Occipital lobe (tissue), 2 donors: ENCODE results near the gene CARMIL1. TPM values are rescaled to one million over a fixed set of nuclear protein-coding genes. Genes with fewer than 3 reads are reported as not detected.
A peak's percentile ranks its signal among the peaks of the same experiment; 100 is the strongest.
"Not testable (repeated sequence)": the region's sequence is repeated elsewhere in the genome, so short reads cannot be mapped to it uniquely, and the experiment has no call there.

Experiments used
- DNase-seq: peaks from one replicate; lab custom pipeline; 2025; lab: John Stamatoyannopoulos, UW
- total RNA-seq: library from RNA; depleted of rRNA; stranded (reverse); fragments of >200 nt; gene quantifications from one replicate; pipeline ENCODE4 v1.2.3, GENCODE V29; 2014

Gene CARMIL1
- total RNA-seq, 1 donor from 2014 or later = 30.4 TPM

DNA sequence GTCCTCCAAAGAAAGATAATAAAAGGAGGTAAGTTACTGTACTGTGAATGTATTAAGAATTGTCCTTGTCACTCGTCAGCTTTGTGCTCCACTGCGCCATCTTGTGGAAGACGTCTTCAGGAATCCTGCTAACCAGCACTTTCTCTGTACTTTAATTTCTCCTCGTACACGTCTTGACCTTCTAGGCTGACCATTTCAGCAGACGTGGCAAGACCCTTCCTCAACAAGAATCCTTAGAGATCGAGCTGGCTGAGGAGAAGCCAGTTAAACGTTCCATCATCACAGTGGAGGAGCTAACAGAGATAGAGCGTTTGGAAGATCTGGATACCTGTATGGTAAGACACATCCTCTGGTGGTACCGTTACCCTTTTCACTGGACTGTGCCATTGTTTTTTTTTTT is 277.3 kb downstream of the CARMIL1 start:
- DNase-seq = peak; percentile 56

DNA sequence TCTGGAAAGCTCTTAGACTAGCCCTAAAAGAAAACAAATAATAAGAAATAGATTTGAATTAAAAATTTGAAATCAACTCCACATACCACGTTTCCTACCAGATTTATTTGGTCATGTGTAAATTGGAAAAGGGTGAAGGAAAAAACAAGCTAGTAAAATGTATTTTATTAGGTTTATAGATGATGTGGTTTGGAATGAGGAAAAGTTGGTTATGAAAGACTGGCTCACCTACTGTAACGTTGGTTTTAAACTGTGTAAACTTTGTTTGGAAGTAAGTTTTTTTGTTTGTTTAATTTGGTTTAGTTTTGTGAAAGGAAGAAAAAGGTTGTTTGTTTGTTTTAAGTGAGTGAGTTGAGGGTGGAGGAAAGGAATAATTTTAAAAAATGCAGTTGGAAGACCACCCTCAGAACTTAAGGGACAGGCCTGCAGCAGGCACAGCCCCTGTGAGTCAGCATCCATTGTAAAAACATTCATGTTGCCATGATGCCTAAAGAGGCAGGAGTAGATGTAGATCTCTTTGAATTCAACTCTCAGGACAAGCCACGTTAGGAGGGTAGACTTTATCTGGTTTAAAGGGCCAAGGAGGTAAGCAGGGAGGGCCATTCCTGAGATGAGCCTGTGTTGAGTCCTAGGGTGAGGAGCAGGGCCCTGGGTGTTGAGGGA is 279.1 kb downstream of the CARMIL1 start:
- no peak for DNase-seq

DNA sequence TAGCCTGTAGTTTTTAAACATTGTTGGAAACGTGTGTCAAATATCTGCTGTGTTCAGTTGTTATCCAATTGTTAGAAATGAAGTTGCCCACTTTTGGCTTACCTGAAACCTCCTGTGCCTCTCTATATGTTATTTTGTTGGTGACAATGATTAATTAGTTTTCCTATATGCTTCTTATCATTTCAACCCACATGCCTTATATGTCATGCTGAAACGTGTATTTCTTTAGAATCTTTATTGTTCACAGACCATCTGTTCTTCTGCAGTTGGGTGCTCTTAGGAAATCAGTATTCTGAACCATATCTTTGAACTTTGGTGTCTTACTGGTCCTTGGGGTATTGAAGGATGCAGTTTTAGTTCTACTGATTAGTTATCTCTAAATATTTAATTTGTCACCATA is 281.7 kb downstream of the CARMIL1 start:
- no peak for DNase-seq

DNA sequence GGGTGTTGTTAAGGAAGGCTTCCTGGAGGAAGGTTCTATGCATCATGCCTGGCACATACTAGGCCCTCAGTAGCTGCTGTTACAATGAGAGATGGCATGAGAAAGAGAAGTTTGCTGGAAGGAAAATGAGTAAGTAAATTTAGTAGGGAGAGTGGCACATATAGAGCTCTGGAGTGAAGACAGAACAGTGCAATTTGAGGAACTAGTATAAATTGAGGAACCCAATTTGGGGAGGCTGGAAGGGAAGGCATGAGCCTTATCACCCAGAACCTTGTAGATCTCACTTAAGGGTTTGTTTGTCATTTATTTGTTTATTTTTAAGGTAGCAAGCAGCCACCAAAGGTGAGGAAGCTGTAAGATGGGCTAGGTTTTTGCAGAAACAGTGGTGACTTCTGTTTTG is 285.8 kb downstream of the CARMIL1 start:
- DNase-seq = no peak

DNA sequence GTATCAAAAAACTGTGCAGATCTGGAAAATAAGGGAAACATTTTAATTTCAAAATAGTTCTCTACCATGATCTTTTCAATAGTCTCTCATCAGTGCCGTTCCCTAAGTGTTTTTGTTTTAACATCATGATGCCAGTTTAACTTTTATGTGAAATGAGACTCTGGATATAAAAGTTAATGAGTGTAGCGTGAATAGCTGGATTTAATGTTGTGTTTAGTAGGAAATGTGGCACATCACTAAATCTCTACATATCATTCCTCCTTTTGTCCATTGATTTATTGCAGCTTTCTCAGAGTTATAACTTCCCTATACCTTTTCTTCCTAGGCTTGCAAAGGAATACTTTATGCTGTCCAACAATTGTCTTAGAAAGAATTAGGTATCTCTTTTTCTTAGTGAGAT is 291.4 kb downstream of the CARMIL1 start:
- no peak for DNase-seq

DNA sequence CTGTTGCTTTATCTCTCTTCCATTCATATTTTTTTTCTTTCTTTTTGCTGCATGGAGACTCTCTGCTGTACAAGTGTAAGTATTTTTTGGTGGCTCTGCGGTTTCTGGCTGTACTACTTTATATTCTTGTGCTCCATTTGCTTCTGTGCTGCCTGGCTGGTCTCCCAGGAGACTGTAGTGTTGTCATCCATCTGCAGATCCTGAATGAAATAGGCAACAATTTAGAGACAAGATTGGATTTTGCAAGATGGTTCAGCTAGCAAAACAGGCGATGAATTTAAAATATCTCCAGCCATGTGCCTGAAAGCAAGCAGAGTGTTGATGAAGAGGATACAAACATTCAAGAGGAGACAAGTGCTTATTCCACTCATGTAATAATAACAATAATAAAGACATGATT is 297.7 kb downstream of the CARMIL1 start:
- DNase-seq = peak; percentile 36

DNA sequence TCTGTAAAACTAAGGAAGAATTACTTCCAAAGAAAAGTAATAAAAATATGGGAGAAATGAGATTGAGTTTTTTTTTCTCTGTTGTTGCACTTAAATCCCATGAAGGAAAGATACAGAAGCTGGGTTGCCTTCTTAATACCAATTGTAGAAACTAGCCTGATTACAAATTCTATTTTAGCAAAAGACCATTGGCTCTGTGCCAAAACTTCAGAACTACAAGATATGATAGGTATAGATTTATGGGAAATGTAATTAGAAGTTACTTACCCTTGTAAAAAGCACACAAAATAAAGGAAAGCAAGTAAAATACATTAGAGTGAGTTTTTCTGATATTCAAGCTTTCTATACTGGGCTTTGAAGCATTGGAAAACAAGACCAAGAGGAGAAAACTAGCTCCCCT is 299.4 kb downstream of the CARMIL1 start:
- DNase-seq = no peak

DNA sequence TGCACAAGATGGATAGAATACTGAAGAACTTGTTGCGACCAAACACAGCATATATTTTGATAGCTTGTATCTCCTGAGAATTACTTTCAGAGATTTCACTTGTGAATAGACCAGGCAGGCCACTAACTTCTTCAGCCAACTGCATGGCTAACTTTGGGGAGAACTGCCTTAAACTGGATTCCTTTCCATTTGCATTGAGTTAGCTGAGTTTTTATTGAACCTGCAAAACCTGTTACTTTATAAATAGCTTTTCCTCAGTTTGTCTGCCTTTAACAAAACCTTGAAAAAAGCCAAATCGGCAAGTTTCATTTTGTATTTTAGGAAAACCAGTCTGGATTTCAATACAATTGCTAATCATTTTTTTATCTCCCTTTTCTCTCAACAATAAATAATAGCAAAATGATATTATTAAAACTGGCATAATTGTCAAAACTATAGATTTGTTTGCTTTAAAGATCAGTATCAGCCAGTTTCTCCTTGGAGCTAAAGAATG is 300.3 kb downstream of the CARMIL1 start:
- DNase-seq = no peak

DNA sequence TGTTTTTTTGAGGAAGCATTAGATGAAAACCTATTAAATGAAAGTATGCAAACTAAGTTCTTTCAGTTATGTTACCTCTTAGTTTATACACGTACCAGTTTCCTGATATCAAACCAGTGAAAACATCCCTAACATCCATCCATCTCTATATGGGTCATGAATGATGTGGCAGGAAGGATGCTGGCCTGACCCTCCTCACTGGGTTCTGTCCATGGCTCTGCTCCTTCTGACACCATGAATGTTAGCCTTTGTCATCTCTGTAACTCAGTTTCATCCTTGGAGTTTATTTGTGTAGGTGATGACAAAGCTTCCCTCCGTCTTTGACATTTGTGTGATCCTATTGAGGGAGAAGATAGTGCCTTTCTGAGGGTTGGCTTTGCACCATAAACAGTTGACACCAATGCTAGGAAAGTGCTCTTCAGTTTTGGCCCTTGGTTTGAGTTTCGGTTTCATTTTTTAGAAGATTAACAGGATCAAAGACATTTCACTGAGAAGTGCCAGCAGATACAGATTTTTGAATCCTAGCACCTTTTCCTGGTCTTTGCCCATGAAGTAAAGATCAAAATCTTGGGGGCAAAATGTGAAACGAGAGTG is 300.8 kb downstream of the CARMIL1 start:
- no peak for DNase-seq

DNA sequence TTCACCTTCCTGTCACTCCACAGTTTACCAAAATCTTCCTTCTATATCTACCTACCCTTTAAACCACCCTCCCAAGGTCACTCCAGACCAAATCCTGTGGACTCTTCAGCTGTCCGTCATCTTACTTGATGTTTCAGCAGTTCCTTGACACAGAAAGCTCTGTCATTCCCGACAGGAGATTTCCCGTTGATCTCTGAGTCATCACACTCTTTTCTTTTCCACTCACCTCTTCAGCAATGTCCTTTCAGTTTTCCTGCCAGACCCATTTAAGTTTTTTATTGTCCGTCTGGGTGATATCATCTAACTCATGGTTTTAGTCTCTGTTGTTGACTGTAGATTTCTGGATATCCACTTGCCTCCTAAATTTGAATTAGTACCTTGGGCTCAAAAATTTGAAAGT is 302.9 kb downstream of the CARMIL1 start:
- no peak for DNase-seq

DNA sequence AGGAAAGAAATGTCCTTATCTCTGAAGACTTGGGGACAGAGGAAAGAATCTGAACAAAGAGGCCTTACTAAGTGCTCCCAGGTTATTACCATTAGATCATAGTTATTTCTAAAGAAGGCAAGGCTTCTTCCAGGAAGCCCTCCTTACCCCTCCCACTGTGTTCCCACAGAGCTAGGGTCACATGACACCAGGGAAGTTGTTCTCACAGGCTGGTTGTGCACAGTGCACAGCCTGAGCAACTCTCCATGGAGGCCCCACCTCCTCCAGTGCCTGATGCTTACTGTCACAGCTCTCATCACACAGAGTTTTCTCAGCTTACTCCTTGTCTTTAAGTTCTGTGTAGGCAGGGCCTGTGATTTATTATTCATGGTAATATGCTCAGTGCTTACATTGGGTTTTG is 303.9 kb downstream of the CARMIL1 start:
- DNase-seq = no peak

DNA sequence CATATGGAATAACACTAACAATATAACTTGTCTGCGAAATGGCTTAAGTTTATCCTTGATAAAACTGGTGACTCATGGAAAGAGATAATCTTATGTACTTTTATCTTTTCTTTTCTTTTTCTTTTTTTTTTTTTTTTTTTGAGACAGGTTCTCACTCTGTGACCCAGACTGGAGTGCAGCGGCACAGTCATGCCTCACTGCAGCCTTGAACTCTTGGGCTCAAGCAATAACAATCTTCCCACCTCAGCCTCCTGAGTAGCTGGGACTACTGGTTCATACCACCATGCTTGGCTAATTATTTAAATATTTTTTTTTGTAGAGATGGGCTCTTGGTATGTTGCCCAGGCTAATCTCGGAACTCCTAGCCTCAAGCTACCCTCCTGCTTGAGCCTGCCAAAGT is 304.7 kb downstream of the CARMIL1 start:
- no peak for DNase-seq

DNA sequence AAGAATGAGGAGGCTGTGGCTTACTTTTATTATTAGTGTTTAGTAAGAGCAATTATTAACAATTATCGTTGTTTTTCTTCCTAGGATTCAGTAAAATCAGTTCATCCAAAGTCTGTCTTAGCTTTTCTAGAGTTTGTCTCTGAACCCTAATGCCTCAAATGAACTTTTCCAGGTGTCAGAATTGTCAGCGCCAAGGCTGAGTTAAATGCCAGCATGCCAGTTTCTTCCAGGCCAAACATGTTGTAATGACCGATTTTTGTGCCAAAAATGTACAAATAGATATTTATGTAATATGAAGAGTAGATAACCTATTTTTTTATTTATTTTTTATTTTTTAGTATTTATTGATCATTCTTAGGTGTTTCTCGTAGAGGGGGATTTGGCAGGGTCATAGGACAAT is 306.1 kb downstream of the CARMIL1 start:
- no peak for DNase-seq

DNA sequence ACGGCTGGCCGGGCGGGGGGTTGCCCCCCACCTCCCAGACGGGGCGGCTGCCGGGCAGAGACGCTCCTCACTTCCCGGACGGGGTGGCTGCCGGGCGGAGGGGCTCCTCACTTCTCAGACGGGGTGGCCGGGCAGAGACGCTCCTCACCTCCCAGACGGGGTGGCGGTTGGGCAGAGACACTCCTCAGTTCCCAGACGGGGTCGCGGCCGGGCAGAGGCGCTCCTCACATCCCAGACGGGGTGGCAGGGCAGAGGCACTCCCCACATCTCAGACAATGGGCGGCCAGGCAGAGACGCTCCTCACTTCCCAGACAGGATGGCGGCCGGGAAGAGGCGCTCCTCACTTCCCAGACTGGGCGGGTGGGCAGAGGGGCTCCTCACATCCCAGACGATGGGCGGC is 306.9 kb downstream of the CARMIL1 start:
- not testable (repeated sequence) for DNase-seq

DNA sequence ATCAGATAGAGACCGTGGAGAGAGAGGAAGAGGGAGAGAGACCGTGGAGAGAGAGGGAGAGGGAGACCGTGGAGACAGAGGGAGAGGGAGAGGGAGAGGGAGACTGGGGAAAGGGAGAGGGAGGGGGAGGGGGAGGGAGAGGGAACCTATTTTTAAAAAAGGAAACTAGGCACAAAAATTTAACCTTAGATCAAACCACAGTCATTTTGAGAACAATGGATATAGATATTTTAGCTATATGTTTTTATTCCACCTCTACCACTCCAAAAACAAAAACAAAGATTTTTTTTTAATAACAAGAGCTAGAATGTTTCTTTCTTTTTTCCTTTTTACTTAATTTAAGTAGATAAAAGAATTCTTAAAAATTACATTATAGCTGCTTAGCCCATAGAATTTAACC is 307.8 kb downstream of the CARMIL1 start:
- DNase-seq = no peak

DNA sequence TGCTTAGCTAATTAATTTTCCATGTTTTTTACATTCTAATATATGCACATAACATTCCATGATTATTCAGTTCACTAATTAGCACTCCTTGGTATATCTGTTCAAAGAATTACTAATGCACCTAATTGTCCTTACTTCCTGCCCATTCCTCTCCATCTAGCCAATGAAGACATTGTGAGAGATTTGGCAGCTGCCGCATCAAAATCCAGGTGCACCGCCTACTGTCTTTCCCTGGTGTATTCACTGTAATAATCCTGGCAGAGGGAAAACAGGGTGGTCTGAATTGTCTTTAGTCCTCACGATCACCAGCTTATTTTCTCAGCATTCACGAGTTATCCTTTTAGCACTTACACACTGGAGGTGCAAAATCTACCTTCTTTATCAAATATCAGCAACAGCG is 311.8 kb downstream of the CARMIL1 start:
- DNase-seq = no peak

DNA sequence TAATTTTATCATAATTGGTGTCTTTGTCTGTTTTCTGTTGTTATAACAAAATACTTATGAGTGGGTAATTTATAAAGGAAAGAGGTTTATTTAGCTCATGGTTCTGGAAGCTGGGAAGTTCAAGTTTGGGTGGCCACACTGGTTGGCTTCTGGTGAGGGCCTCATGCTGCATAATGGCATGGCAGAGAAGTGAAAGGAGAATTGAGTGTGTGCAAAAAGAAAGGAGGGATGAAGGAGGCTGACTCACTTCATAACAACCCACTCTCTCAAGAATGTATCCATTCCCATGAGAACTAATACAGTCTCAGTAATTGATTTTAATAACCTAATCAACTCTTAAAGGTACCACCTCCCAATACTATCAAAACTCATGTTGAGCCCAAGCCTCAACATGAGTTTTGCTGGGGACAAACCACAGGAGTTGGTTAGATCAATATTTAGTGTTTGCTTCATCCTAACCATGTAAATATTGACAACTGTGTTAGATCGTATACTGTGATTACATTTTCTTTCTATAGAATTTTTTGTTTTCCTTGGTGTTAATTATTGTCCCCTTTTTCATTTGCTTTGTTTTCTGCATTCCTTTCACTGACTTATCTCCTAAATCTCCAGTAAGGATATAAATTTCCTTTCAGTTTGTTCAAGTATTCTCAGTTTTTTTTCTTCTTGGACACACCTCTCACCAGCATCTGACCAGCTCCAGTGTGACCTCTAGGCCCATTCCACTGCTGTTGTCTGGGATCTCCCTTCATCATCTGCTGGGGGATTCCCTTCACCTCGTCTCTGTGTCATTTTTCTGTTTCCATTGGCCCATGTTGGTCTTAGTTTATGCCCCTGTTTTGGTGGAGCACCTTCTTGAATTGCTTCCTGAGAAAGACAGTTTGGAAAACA is 318.0 kb downstream of the CARMIL1 start:
- DNase-seq = no peak

DNA sequence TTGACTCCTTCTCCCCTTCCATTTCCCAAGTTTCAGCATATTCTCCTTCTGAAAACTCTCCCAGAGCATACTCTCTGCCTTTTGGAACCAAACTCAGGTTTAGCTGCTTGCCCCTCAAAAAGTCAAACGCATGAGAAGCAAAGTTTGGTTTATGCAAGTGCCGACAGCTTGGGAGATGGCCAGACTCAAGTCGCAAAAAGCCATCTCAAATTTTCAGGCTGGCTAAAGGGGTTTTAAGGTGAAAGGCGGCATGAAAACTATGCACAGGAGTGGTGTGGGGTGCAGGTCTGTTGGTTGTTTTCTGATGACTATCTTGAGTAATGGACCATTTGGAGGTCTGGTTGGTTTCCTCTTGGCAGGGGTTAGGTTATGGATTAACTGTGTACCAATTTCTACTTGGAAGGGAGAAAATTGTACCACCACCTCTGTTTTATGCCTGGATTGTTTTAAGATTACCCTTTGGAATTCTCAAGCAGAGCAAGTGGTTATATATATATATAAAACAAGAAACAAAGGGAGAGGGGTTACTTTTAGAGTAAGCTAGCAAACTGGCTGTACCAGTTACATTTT is 320.4 kb downstream of the CARMIL1 start:
- DNase-seq = no peak

DNA sequence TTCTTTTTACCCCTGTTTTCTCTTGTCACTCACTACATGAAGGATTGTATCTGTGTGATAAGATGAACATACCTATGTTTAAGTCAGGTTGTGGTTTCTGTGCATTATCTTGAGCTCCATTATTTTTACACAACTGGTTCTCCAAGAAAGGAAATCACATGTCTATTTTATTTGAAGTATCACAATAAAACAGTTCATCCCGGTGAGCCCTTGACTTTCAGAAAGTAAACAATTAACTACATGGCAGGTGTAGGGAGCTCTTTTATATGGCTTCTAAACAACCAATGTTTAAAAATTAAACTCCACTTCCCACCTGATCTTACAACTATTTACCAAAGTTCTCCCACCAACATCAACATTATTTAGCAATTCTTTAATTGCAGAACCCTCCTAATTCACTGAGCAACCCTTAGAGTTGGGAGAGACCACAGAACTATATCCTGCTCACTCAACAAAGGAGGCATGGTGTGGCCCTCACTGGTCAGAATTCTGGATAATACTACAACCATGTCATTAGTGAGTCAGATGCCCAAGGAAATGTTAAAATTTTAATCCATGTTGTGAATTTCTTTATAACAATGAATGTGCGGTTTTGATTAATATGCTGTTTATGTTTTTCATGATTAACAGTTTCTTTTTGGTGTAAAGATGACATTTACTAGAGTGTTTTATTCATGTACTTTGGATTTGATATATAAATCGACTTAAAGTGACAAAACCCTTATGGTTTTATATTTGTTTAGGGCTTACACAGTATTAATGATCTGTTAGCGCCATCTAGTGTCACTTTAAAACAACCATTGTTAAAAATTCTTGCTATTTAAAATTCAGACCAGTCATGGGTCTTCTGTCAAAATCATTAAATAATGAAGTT is 322.9 kb downstream of the CARMIL1 start:
- DNase-seq = no peak

DNA sequence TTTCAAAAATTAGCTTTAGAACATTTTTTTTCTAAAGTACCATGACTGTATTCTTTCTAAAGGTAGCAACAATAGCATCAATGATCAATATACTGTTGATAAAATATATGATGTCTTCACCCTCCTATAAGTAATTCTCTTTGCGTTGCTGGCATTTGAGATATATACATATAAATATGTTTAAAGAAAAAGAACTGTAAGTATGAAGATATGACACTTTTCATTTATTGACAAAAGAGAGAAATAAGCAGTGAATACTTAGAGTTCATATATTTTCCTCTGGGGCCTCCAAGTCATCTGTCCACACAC is 323.5 kb downstream of the CARMIL1 start:
- no peak for DNase-seq

DNA sequence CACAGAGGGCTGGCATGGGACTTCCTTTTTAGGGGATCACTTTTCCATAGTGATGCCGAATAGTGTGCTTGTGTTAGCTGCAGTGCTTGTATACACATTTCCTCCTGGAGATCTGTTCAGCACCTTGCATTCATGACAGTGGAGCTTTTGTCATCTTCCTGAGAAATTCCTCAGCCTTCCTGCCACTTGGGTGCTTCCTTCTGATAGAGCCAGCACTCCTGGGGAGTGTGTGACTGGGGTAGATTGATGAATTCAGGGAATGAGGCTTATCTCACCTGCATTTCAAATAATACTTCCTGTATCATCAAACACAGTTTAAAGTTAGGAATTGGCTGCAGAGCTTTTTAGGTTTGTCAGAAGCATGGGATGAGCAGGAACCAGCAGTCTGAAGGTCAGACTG is 324.1 kb downstream of the CARMIL1 start:
- DNase-seq = no peak
